MM.1S (cell line): ENCODE measurements around the gene PLEKHG4.

Experiments
- CTCF ChIP-seq: fragments of 300-600 bp; sonication (generic); IDR thresholded peaks from 2 replicates; pipeline ENCODE4 v1.5.1; 2016; ENCODE audit warnings: antibody characterized with exemption, low read length, mixed read lengths
- EZH2 ChIP-seq: fragments of 300-600 bp; sonication (generic); optimal IDR thresholded peaks from 2 replicates; pipeline ENCODE3; 2017; ENCODE audit warnings: low read depth, mild to moderate bottlenecking, antibody characterized with exemption, low read length, mixed read lengths
- EZH2phosphoT487 ChIP-seq: fragments of 300-600 bp; sonication (generic); IDR thresholded peaks from 2 replicates; pipeline ENCODE4 v1.6.1; 2018; ENCODE audit warnings: antibody characterized with exemption, low read length

- no peak for TF ChIP-seq CTCF
- TF ChIP-seq EZH2phosphoT487 = no peak
- no peak for TF ChIP-seq EZH2
Measured at GRCh38 chr16:67299269-67299668, 19.9 kb downstream of the PLEKHG4 start.
